Stimulated activated memory B cell treated with anti-CD40 and anti-IgM and Interleukin-4, amounts not matched to agents 10 μg/mL and 1 μg/mL and 100 μg/mL, for 72 hours (primary cell): ENCODE measurements around the gene HINT2.
A peak's percentile ranks its signal among the peaks of the same experiment; 100 is the strongest.

Experiments used
- ATAC-seq: fragments of 150-1000 bp; cut with Tn5 transposase; 2 replicates; pipeline ENCODE4 v1.10.0; 2021
- H3K27ac Mint-ChIP-seq: one replicate; pipeline ENCODE4 v1.8.0; 2022; ENCODE audit warnings: mild to moderate bottlenecking, mixed read lengths
- H3K27me3 Mint-ChIP-seq: one replicate; pipeline ENCODE4 v1.8.0; 2022; ENCODE audit warnings: mixed read lengths
- H3K36me3 Mint-ChIP-seq: one replicate; pipeline ENCODE4 v1.8.0; 2022; ENCODE audit warnings: mixed read lengths
- H3K4me1 Mint-ChIP-seq: one replicate; pipeline ENCODE4 v1.8.0; 2022; ENCODE audit warnings: mixed read lengths
- H3K4me3 Mint-ChIP-seq: one replicate; pipeline ENCODE4 v1.8.0; 2022; ENCODE audit warnings: mild to moderate bottlenecking, moderate library complexity, mixed read lengths
- H3K9me3 Mint-ChIP-seq: one replicate; pipeline ENCODE4 v1.8.0; 2022; ENCODE audit warnings: mixed read lengths

HINT2 gene

GRCh38 chr9:35806101-35806500 is 8.7 kb downstream of the HINT2 start:
- Mint-ChIP-seq H3K36me3 (peaks cover 41% of the 10 kb centered on the region), H3K27me3 (no peaks in the 10 kb centered on the region), H3K27ac (no peak overlapping the region), H3K4me1 (peaks cover 7% of the 10 kb centered on the region), H3K9me3 (no peaks in the 10 kb centered on the region), H3K4me3 (no peak overlapping the region)
- ATAC-seq, result no peak

DNA sequence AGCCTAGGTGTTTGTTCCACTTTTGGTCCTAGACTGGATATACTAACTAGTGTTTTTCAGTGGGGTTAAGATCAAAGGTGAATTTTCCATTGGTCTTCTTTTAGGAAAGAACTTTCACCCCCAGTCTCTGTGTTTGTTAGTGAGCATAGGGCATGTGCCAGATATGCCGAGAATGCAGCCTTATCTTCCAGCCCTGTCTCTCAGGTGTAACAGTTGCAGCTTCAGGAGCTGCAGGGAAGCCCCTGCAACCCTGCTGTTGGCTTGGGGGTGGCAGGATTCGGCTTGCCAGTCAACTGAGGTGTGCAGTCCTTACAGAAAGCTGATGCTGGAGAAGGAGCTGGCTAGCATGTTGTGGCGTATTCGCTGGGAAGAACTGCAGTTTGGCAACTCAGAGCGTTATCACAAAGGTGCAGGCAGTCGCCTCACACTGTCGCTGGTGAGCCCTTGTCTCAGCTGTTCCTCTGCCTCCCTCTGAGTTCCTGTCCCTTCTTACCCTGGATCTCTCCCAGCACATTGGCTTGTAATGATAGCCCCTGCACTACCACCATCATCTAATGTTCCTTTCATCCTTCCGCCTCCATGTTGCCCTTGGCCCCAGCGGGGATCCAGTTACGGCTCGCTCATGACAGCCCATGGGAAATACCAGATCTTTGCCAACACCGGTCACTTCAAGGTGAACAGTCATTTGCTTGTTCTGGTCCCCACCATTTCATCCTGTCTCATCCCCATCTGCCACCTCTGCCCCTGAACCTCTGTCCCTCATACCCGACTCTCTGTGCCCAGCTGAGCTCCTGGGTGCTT is 13.3 kb downstream of the HINT2 start:
- H3K9me3 Mint-ChIP-seq, result no peaks in the 10 kb centered on the region
- ATAC-seq, result no peak
- H3K36me3 Mint-ChIP-seq, result peaks cover 38% of the 10 kb centered on the region
- no peaks in the 10 kb centered on the region for H3K4me1 Mint-ChIP-seq
- no peak overlapping the region for H3K4me3 Mint-ChIP-seq
- H3K27me3 Mint-ChIP-seq, result no peaks in the 10 kb centered on the region
- H3K27ac Mint-ChIP-seq, result no peak overlapping the region

- Mint-ChIP-seq H3K36me3 (peaks cover 36% of the 10 kb centered on the region), H3K27me3 (no peaks in the 10 kb centered on the region), H3K27ac (no peak overlapping the region), H3K4me3 (no peak overlapping the region), H3K9me3 (no peaks in the 10 kb centered on the region), H3K4me1 (no peaks in the 10 kb centered on the region)
- no peak for ATAC-seq
Measured at GRCh38 chr9:35800530-35800929, 14.3 kb downstream of the HINT2 start.

GRCh38 chr9:35798658-35799374 is 16.0 kb downstream of the HINT2 start:
- H3K27ac Mint-ChIP-seq, result no peak overlapping the region

GRCh38 chr9:35797311-35798109 is 17.3 kb downstream of the HINT2 start:
- Mint-ChIP-seq H3K9me3 (no peaks in the 10 kb centered on the region), H3K36me3 (peaks cover 28% of the 10 kb centered on the region), H3K4me1 (no peaks in the 10 kb centered on the region), H3K27ac (no peak overlapping the region), H3K4me3 (no peak overlapping the region), H3K27me3 (no peaks in the 10 kb centered on the region)
- ATAC-seq, result no peak

More at GRCh38 chr9:35798658-35799374, 16.0 kb downstream of the HINT2 start:
- H3K4me3 Mint-ChIP-seq, result no peak overlapping the region
- ATAC-seq, result no peak
- no peaks in the 10 kb centered on the region for H3K9me3 Mint-ChIP-seq
- no peaks in the 10 kb centered on the region for H3K4me1 Mint-ChIP-seq
- no peaks in the 10 kb centered on the region for H3K27me3 Mint-ChIP-seq
- H3K36me3 Mint-ChIP-seq, result peaks cover 28% of the 10 kb centered on the region

GRCh38 chr9:35795695-35796094 is 19.1 kb downstream of the HINT2 start:
- Mint-ChIP-seq H3K27ac (no peak overlapping the region), H3K4me3 (no peak overlapping the region), H3K27me3 (peaks cover 6% of the 10 kb centered on the region), H3K9me3 (no peaks in the 10 kb centered on the region), H3K4me1 (peaks cover 6% of the 10 kb centered on the region), H3K36me3 (peaks cover 20% of the 10 kb centered on the region)
- ATAC-seq, result no peak

- ATAC-seq, result no peak
- Mint-ChIP-seq H3K4me3 (no peak overlapping the region), H3K36me3 (peaks cover 17% of the 10 kb centered on the region), H3K9me3 (no peaks in the 10 kb centered on the region), H3K27me3 (peaks cover 12% of the 10 kb centered on the region), H3K4me1 (peaks cover 12% of the 10 kb centered on the region), H3K27ac (no peak overlapping the region)
Measured at GRCh38 chr9:35793461-35793860, 21.4 kb downstream of the HINT2 start.

DNA sequence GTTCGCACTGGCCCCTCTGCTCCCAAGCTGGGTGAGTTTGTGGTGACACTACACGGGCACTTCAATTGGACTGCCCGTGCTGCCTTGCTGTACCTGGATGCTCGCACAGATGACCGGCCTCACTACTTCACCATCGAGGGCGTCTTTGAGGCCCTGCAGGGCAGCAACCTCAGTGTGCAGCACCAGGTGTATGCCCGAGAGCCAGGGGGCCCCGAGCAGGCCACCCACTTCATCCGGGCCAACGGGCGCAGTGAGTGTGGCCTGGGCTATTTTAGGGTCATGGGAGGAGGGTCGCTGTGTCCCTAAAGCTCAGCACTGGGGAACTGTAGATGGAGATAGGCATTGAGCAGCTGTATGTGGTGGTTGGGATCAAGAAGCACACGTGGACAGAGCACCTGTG is 22.0 kb downstream of the HINT2 start:
- peaks cover 17% of the 10 kb centered on the region for H3K36me3 Mint-ChIP-seq
- H3K4me3 Mint-ChIP-seq, result no peak overlapping the region
- H3K9me3 Mint-ChIP-seq, result no peaks in the 10 kb centered on the region
- no peak overlapping the region for H3K27ac Mint-ChIP-seq
- no peak for ATAC-seq
- H3K27me3 Mint-ChIP-seq, result peaks cover 12% of the 10 kb centered on the region
- peaks cover 12% of the 10 kb centered on the region for H3K4me1 Mint-ChIP-seq

DNA sequence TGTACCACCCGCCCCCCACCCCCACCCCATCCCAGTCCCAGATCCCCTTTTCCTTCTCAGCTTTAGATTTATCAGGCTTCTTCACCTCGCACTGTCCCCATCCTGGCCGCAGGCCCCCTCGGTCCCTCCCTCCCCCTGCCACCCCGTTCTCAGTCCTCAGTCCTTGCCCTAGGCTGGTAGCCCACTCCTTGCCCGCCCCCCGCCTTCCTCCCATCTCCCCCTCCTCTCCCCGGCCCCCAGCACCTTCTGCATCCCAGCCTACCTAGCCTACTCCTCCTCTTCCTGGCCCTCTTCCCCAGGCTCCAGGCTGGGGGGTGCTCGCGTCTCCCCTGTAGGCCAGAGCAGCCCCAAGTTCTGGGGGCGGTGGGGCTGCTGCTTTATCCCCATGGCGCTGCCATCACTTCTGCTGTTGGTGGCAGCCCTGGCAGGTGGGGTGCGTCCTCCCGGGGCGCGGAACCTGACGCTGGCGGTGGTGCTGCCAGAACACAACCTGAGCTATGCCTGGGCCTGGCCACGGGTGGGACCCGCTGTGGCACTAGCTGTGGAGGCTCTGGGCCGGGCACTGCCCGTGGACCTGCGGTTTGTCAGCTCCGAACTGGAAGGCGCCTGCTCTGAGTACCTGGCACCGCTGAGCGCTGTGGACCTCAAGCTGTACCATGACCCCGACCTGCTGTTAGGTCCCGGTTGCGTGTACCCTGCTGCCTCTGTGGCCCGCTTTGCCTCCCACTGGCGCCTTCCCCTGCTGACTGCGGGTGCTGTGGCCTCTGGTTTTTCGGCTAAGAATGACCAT is 22.6 kb downstream of the HINT2 start:
- no peak overlapping the region for H3K27ac Mint-ChIP-seq
- H3K9me3 Mint-ChIP-seq, result no peaks in the 10 kb centered on the region
- H3K27me3 Mint-ChIP-seq, result peaks cover 12% of the 10 kb centered on the region
- peaks cover 17% of the 10 kb centered on the region for H3K36me3 Mint-ChIP-seq
- H3K4me1 Mint-ChIP-seq, result peaks cover 12% of the 10 kb centered on the region
- ATAC-seq, result no peak
- H3K4me3 Mint-ChIP-seq, result no peak overlapping the region

GRCh38 chr9:35791297-35791921 is 23.4 kb downstream of the HINT2 start, which contains the start of gene NPR2:
NPR2 (plus strand) TSS chr9:35791591; CDS start chr9:35792409, 818 bp downstream.
- peaks cover 20% of the 10 kb centered on the region for H3K36me3 Mint-ChIP-seq
- H3K27ac Mint-ChIP-seq, result peak within 1 kb of the TSS; percentile 54
- H3K4me1 Mint-ChIP-seq, result peaks cover 12% of the 10 kb centered on the region
- ATAC-seq, result peak; percentile 42
- H3K4me3 Mint-ChIP-seq, result peak within 1 kb of the TSS; percentile 63
- peaks cover 12% of the 10 kb centered on the region for H3K27me3 Mint-ChIP-seq
- no peaks in the 10 kb centered on the region for H3K9me3 Mint-ChIP-seq

- Mint-ChIP-seq H3K27me3 (peaks cover 12% of the 10 kb centered on the region), H3K4me1 (peaks cover 12% of the 10 kb centered on the region), H3K4me3 (peak overlapping the region; percentile 63), H3K27ac (peak overlapping the region; percentile 54), H3K36me3 (peaks cover 27% of the 10 kb centered on the region), H3K9me3 (no peaks in the 10 kb centered on the region)
- peak; percentile 78 for ATAC-seq
Measured at GRCh38 chr9:35790385-35791296, 24.2 kb downstream of the HINT2 start.

DNA sequence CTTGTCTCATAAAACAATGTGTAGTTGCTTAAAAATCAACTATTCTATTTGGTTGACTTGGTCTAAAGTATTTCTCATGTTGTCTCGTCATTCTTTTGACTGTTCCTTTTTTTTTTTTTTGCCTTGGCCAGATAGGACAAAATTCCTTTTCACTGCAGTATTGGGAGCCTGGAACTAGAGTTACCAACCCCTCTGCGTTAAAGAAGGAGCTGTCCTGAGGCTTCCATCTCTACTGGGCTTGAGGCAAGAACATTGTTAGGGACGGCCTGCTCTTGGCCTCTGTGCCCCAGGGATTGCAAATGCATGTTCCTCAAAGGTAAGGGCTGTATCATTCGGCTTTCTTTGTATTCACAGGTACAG is 24.8 kb downstream of the HINT2 start:
- no peak for ATAC-seq
- Mint-ChIP-seq H3K4me1 (peaks cover 12% of the 10 kb centered on the region), H3K27me3 (peaks cover 12% of the 10 kb centered on the region), H3K4me3 (no peak overlapping the region), H3K36me3 (peaks cover 30% of the 10 kb centered on the region), H3K27ac (no peak overlapping the region), H3K9me3 (no peaks in the 10 kb centered on the region)

GRCh38 chr9:35789541-35789940 is 25.3 kb downstream of the HINT2 start:
- Mint-ChIP-seq H3K27me3 (peaks cover 12% of the 10 kb centered on the region), H3K36me3 (peaks cover 30% of the 10 kb centered on the region), H3K4me3 (no peak overlapping the region), H3K9me3 (no peaks in the 10 kb centered on the region), H3K4me1 (peaks cover 12% of the 10 kb centered on the region), H3K27ac (no peak overlapping the region)
- ATAC-seq, result no peak
